ENCODE data around the gene QPRT. TPM values are rescaled to one million over a fixed set of nuclear protein-coding genes. Genes with fewer than 3 reads are reported as not detected.

QPRT gene
- total RNA-seq = 219 and 276 TPM in 2 replicates

GRCh38 chr16:29678691-29679267, at the start of gene QPRT:
TSS of gene QPRT (plus strand) at chr16:29679180. CDS start at chr16:29679198, 18 bp downstream.

GRCh38 chr16:29663016-29663806, 15.8 kb upstream of the QPRT start, which contains the start of gene SPN:
TSS of gene SPN (plus strand) at chr16:29663247. CDS start at chr16:29663729, 482 bp downstream.

DNA sequence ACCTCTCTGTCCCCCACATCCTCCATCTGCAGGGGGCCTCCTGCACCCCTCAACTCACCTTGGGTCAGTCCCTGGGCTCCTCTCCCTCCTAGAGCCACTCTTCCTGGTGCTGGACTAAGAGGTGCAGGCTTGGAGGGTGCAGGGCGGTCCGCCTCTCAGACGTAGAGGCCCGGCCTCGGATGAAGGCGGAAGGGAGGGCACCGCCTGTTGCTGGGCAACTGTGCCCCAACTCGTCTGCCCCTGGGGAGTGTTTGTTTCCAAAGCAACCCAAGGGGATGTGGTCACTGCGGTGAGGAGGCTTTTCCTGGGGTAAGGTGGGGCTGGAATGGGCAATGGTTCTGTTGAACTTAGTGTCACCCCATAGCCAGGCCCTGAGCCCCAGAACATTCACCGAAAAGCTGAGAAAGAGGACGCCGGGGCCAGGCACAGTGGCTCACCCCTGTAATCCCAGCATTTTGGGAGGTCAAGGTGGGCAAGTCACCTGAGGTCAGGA, 66.9 kb downstream of the QPRT start, which contains the start of gene C16orf54:
Gene C16orf54, minus strand, starts transcription at position 138 of the 493 bp plus-strand sequence. CDS start 1,039 bp downstream, outside the sequence.

Other genes with a start within 250 kb of the QPRT start
- 9.9 and 18.7 TPM in 2 replicates for gene BOLA2, start 224.8 kb upstream of the QPRT start, total RNA-seq
- gene SLX1B, start 224.6 kb upstream of the QPRT start, total RNA-seq = 16.4 and 29.1 TPM in 2 replicates
- gene SULT1A4, start 219.3 kb upstream of the QPRT start, total RNA-seq = 3.0 and 9.2 TPM in 2 replicates
- gene NPIPB12, start 172.8 kb upstream of the QPRT start, total RNA-seq = 5.5 and 7.2 TPM in 2 replicates
- not detected in 2 replicates for gene SPN, start 15.9 kb upstream of the QPRT start, total RNA-seq
- gene C16orf54, start 66.8 kb downstream of the QPRT start, total RNA-seq = not detected in 2 replicates
- not detected in 2 replicates for gene ZG16, start 99.1 kb downstream of the QPRT start, total RNA-seq
- gene KIF22, start 111.6 kb downstream of the QPRT start, total RNA-seq = 64.2 and 82.5 TPM in 2 replicates
- gene MAZ, start 127.3 kb downstream of the QPRT start, total RNA-seq = 161 and 174 TPM in 2 replicates
- gene PRRT2, start 133.0 kb downstream of the QPRT start, total RNA-seq = not detected in 2 replicates
- 32.1 and 32.6 TPM in 2 replicates for gene PAGR1, start 137.0 kb downstream of the QPRT start, total RNA-seq
- 367 and 369 TPM in 2 replicates for gene MVP, start 141.3 kb downstream of the QPRT start, total RNA-seq
- 101 and 105 TPM in 2 replicates for gene CDIPT, start 184.0 kb downstream of the QPRT start, total RNA-seq
- gene SEZ6L2, start 220.4 kb downstream of the QPRT start, total RNA-seq = 7.1 and 17.9 TPM in 2 replicates
- gene ASPHD1, start 221.3 kb downstream of the QPRT start, total RNA-seq = 8.1 and 11.5 TPM in 2 replicates
- 6.1 and 9.7 TPM in 2 replicates for gene KCTD13, start 247.0 kb downstream of the QPRT start, total RNA-seq